Liver (tissue), 9 donors: ENCODE measurements around the gene HSD17B8. TPM values are rescaled to one million over a fixed set of nuclear protein-coding genes. Genes with fewer than 3 reads are reported as not detected.

Source experiments
- DNase-seq: peaks from one replicate; pipeline ENCODE4 v3.0.0-alpha.2; 2017; ENCODE audit warnings: low spot score
- H3K27ac ChIP-seq, 2 donors: one replicate each; pipeline ENCODE4 v1.7.0; 2013; ENCODE audit warnings: inconsistent platforms in 2 of 2, low read length in 2 of 2, control low read depth in 1 of 2, low read depth in 1 of 2, mild to moderate bottlenecking in 1 of 2
- H3K27me3 ChIP-seq, 4 donors: one replicate each; pipeline versions ENCODE4 v1.6.1 to v1.7.0; 2013; ENCODE audit warnings: low read length in 3 of 4, inconsistent platforms in 1 of 4, mild to moderate bottlenecking in 1 of 4, moderate library complexity in 1 of 4; ENCODE audit not compliant: control insufficient read depth in 4 of 4, insufficient read depth in 4 of 4
- H3K36me3 ChIP-seq, 4 donors: one replicate each; pipeline versions ENCODE4 v1.6.1 to v1.7.0; 2013; ENCODE audit warnings: low read length in 3 of 4, mild to moderate bottlenecking in 3 of 4, low read depth in 1 of 4, moderate library complexity in 1 of 4; ENCODE audit not compliant: control insufficient read depth in 4 of 4, insufficient read depth in 3 of 4
- H3K4me1 ChIP-seq, 4 donors: one replicate each; pipeline versions ENCODE4 v1.6.1 to v1.7.0; 2013; ENCODE audit warnings: low read length in 3 of 4, mild to moderate bottlenecking in 3 of 4, moderate library complexity in 1 of 4; ENCODE audit not compliant: control insufficient read depth in 4 of 4, insufficient read depth in 4 of 4
- H3K4me3 ChIP-seq, 3 donors: one replicate each; pipeline versions ENCODE4 v1.6.1 to v1.7.0; 2013; ENCODE audit warnings: low read length in 3 of 3, control low read depth in 1 of 3, low read depth in 1 of 3, mild to moderate bottlenecking in 1 of 3
- H3K9ac ChIP-seq, 2 donors: one replicate each; pipeline ENCODE4 v1.7.0; 2013; ENCODE audit warnings: low read length in 2 of 2, mild to moderate bottlenecking in 2 of 2, moderate library complexity in 2 of 2, control low read depth in 1 of 2, low read depth in 1 of 2
- H3K9me3 ChIP-seq, 4 donors: one replicate each; pipeline versions ENCODE4 v1.6.1 to v1.7.0; 2013; ENCODE audit warnings: low read length in 3 of 4; ENCODE audit not compliant: control insufficient read depth in 4 of 4
- ATF3 ChIP-seq: IDR thresholded peaks from 2 replicates; pipeline ENCODE4 v1.6.1; 2016; ENCODE audit warnings: antibody characterized with exemption
- CTCF ChIP-seq: fragments of 150-350 bp; IDR thresholded peaks from 2 replicates; pipeline ENCODE4 v1.5.1; 2017; ENCODE audit warnings: improper control_type of control experiment, low read depth, low read length; ENCODE audit not compliant: missing input control
- EGR1 ChIP-seq, 2 donors: IDR thresholded peaks; 2 replicates each; pipeline ENCODE4 v1.6.1; 2016 to 2018; ENCODE audit warnings: antibody characterized with exemption in 2 of 2, low read depth in 2 of 2
- FOXA1 ChIP-seq: IDR thresholded peaks from 2 replicates; pipeline ENCODE4 v1.6.1; 2016; ENCODE audit warnings: antibody characterized with exemption
- FOXA2 ChIP-seq: IDR thresholded peaks from 2 replicates; pipeline ENCODE4 v1.6.1; 2016; ENCODE audit warnings: antibody characterized with exemption
- GABPA ChIP-seq, 2 donors: IDR thresholded peaks in 1 of 2; conservative IDR thresholded peaks in 1 of 2; 2 replicates each; pipeline ENCODE4 v1.6.1; 2016; ENCODE audit warnings: antibody characterized with exemption in 2 of 2, mild to moderate bottlenecking in 1 of 2, moderate library complexity in 1 of 2
- HNF4A ChIP-seq, 2 donors: conservative IDR thresholded peaks; 2 replicates each; pipeline ENCODE4 v1.6.1; 2016; ENCODE audit warnings: antibody characterized with exemption in 2 of 2, mild to moderate bottlenecking in 2 of 2
- HNF4G ChIP-seq: IDR thresholded peaks from 2 replicates; pipeline ENCODE4 v1.6.1; 2016; ENCODE audit warnings: antibody characterized with exemption
- JUND ChIP-seq, 2 donors: IDR thresholded peaks; 2 replicates each; pipeline ENCODE4 v1.6.1; 2016; ENCODE audit warnings: antibody characterized with exemption in 2 of 2
- MAX ChIP-seq: IDR thresholded peaks from 2 replicates; pipeline ENCODE4 v1.6.1; 2016; ENCODE audit warnings: antibody characterized with exemption
- NR2F2 ChIP-seq: IDR thresholded peaks from 2 replicates; pipeline ENCODE4 v1.6.1; 2016; ENCODE audit warnings: antibody characterized with exemption
- RAD21 ChIP-seq, 2 donors: IDR thresholded peaks; 2 replicates each; pipeline ENCODE4 v1.6.1; 2016; ENCODE audit warnings: antibody characterized with exemption in 2 of 2, mild to moderate bottlenecking in 2 of 2
- RXRA ChIP-seq, 2 donors: IDR thresholded peaks; 2 replicates each; pipeline ENCODE4 v1.6.1; 2017 to 2018; ENCODE audit warnings: antibody characterized with exemption in 2 of 2, mild to moderate bottlenecking in 1 of 2
- SP1 ChIP-seq: IDR thresholded peaks from 2 replicates; pipeline ENCODE4 v1.6.1; 2018; ENCODE audit warnings: antibody characterized with exemption, mild to moderate bottlenecking
- TAF1 ChIP-seq: conservative IDR thresholded peaks from 2 replicates; pipeline ENCODE4 v1.6.1; 2016; ENCODE audit warnings: antibody characterized with exemption, mild to moderate bottlenecking
- YY1 ChIP-seq: IDR thresholded peaks from 2 replicates; pipeline ENCODE4 v1.6.1; 2016; ENCODE audit warnings: antibody characterized with exemption, mild to moderate bottlenecking
- WGBS: extraction: QIAGEN DNeasy Blood & Tissue Kit; methylation state at CpG from one replicate; pipeline ENCODE4 v1.1.7; 2013; 5-methylcytosine and 5-hydroxymethylcytosine counted together
- polyA plus RNA-seq, 2 donors: library from polyadenylated mRNA; stranded (reverse) in 1 of 2; unstranded in 1 of 2; fragments of 200-250 nt in 1 of 2; fragments of >200 nt in 1 of 2; fragmentation: Nextera tagmentation in 1 of 2; extraction: Ambion mirVana in 1 of 2; gene quantifications; one replicate each; pipeline versions ENCODE4 v1.2.1 to v1.2.3, GENCODE V29; 2013 to 2015
- total RNA-seq, 2 donors: library from RNA; depleted of rRNA; stranded (reverse); fragments of >200 nt; gene quantifications; one replicate each; pipeline ENCODE4 v1.2.3, GENCODE V29; 2014
- TF ChIP-seq, protein P1 (sequence below): IDR thresholded peaks from 2 replicates; pipeline ENCODE4 v1.6.1; 2016; ENCODE audit warnings: antibody characterized with exemption
- TF ChIP-seq, protein P2 (sequence below): IDR thresholded peaks from 2 replicates; pipeline ENCODE4 v1.6.1; 2016; ENCODE audit warnings: antibody characterized with exemption, mild to moderate bottlenecking
- donor health status: healthy.
- donor health status: healthy.
- donor health status: healthy.
- donor health status: healthy.
- donor health status: healthy.

Gene HSD17B8
- total and polyA plus RNA-seq, 4 donors = 24.5 to 52.3 (median 37.5) TPM

DNA sequence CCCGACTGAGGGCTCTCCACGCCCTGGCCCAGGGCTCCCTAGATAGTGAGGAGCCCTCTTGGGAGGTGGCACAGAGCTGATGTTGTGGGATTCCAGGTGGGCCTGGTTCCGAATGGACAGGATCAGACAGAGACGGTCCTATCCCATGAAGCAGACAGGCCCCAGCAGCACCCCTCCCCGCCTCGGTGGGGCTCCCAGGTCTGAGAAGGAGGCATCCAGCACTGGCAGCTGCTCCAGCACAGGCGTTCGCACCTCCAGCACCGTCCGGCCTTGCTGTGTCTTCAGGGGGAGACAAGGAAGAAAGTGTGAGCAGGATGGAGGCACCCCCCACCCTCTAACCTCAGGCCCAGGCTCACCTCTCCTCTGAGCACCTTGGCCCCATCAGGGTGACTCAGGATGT is 40.9 kb upstream of the HSD17B8 start:
- Histone ChIP-seq H3K4me3 (no peak overlapping the region), H3K9ac (no peak overlapping the region), H3K4me1 (peaks cover 1 to 15% (median 9%) of the 10 kb centered on the region in 4 donors), H3K36me3 (no peaks in the 10 kb centered on the region), H3K9me3 (no peaks in the 10 kb centered on the region), H3K27me3 (no peaks in the 10 kb centered on the region), H3K27ac (no peak overlapping the region)
- DNase-seq = no peak
- WGBS = 90% methylated on average over 10 of the region's 10 CpGs
- no peak for TF ChIP-seq NR2F2
- no peak for TF ChIP-seq HNF4A (conservative IDR thresholded peaks at IDR 0.05)
- TF ChIP-seq CTCF = no peak
- TF ChIP-seq FOXA1 = no peak
- TF ChIP-seq, protein P1, sequence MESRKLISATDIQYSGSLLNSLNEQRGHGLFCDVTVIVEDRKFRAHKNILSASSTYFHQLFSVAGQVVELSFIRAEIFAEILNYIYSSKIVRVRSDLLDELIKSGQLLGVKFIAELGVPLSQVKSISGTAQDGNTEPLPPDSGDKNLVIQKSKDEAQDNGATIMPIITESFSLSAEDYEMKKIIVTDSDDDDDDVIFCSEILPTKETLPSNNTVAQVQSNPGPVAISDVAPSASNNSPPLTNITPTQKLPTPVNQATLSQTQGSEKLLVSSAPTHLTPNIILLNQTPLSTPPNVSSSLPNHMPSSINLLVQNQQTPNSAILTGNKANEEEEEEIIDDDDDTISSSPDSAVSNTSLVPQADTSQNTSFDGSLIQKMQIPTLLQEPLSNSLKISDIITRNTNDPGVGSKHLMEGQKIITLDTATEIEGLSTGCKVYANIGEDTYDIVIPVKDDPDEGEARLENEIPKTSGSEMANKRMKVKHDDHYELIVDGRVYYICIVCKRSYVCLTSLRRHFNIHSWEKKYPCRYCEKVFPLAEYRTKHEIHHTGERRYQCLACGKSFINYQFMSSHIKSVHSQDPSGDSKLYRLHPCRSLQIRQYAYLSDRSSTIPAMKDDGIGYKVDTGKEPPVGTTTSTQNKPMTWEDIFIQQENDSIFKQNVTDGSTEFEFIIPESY = no peak
- no peak for TF ChIP-seq GABPA (IDR thresholded peaks at IDR 0.05 in 1 of 2, conservative IDR thresholded peaks at IDR 0.05 in 1 of 2)
- TF ChIP-seq SP1 = no peak
- no peak for TF ChIP-seq RXRA (IDR thresholded peaks at IDR 0.05)
- TF ChIP-seq FOXA2 = no peak
- TF ChIP-seq MAX = no peak
- TF ChIP-seq EGR1 (IDR thresholded peaks at IDR 0.05; ENCODE audit: low read depth in 2 of 2) = no peak

- Histone ChIP-seq H3K9ac (no peak overlapping the region), H3K27me3 (no peaks in the 10 kb centered on the region), H3K36me3 (no peaks in the 10 kb centered on the region), H3K9me3 (no peaks in the 10 kb centered on the region), H3K4me1 (peaks cover 1 to 11% (median 5%) of the 10 kb centered on the region in 4 donors), H3K27ac (no peak overlapping the region), H3K4me3 (no peak overlapping the region)
- no peak for DNase-seq
- WGBS = 70% methylated on average over 10 of the region's 10 CpGs
- TF ChIP-seq FOXA2 (no peak), SP1 (no peak), RXRA (IDR thresholded peaks at IDR 0.05) (no peak), GABPA (IDR thresholded peaks at IDR 0.05 in 1 of 2, conservative IDR thresholded peaks at IDR 0.05 in 1 of 2) (no peak), MAX (no peak), EGR1 (IDR thresholded peaks at IDR 0.05; ENCODE audit: low read depth in 2 of 2) (no peak), YY1 (no peak), CTCF (no peak), HNF4A (conservative IDR thresholded peaks at IDR 0.05) (no peak), ATF3 (no peak), TAF1 (no peak), NR2F2 (no peak), HNF4G (no peak), FOXA1 (no peak), RAD21 (IDR thresholded peaks at IDR 0.05) (no peak), JUND (IDR thresholded peaks at IDR 0.05) (no peak)
- TF ChIP-seq, protein P2, sequence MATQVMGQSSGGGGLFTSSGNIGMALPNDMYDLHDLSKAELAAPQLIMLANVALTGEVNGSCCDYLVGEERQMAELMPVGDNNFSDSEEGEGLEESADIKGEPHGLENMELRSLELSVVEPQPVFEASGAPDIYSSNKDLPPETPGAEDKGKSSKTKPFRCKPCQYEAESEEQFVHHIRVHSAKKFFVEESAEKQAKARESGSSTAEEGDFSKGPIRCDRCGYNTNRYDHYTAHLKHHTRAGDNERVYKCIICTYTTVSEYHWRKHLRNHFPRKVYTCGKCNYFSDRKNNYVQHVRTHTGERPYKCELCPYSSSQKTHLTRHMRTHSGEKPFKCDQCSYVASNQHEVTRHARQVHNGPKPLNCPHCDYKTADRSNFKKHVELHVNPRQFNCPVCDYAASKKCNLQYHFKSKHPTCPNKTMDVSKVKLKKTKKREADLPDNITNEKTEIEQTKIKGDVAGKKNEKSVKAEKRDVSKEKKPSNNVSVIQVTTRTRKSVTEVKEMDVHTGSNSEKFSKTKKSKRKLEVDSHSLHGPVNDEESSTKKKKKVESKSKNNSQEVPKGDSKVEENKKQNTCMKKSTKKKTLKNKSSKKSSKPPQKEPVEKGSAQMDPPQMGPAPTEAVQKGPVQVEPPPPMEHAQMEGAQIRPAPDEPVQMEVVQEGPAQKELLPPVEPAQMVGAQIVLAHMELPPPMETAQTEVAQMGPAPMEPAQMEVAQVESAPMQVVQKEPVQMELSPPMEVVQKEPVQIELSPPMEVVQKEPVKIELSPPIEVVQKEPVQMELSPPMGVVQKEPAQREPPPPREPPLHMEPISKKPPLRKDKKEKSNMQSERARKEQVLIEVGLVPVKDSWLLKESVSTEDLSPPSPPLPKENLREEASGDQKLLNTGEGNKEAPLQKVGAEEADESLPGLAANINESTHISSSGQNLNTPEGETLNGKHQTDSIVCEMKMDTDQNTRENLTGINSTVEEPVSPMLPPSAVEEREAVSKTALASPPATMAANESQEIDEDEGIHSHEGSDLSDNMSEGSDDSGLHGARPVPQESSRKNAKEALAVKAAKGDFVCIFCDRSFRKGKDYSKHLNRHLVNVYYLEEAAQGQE = no peak
These were observed 40.3 kb upstream of the HSD17B8 start for GRCh38 chr6:33164176-33164575.
